ENCODE measurements around the gene CCDC14.

Gene CCDC14

GRCh38 chr3:123876858-123877257 is 84.2 kb downstream of the CCDC14 start:
- Histone ChIP-seq H4K20me1 (ENCODE audit: control insufficient read depth, insufficient read depth, low read depth, low read length) (no peaks in the 10 kb centered on the region), H3K27ac (ENCODE audit: low read depth, low read length) (no peak overlapping the region), H3K79me2 (ENCODE audit: control insufficient read depth, low read length) (no peaks in the 10 kb centered on the region), H3K4me2 (ENCODE audit: low read length) (no peak overlapping the region), H3F3A (ENCODE audit: control insufficient read depth, insufficient read depth) (no peaks in the 10 kb centered on the region), H3K4me3 (ENCODE audit: low read length) (no peak overlapping the region), H3K4me1 (ENCODE audit: control insufficient read depth, low read length) (no peaks in the 10 kb centered on the region), H3K9me2 (replicated peaks; ENCODE audit: control insufficient read depth, low read length) (no peaks in the 10 kb centered on the region; the same call in 1 of the 2 replicates), H3K36me3 (ENCODE audit: control insufficient read depth, low read length) (no peaks in the 10 kb centered on the region), H3K9me3 (ENCODE audit: control insufficient read depth, insufficient read depth, low read length) (no peaks in the 10 kb centered on the region), H3K27me3 (ENCODE audit: control insufficient read depth, low read length) (peaks cover 7% of the 10 kb centered on the region)
- TF ChIP-seq, protein P1, sequence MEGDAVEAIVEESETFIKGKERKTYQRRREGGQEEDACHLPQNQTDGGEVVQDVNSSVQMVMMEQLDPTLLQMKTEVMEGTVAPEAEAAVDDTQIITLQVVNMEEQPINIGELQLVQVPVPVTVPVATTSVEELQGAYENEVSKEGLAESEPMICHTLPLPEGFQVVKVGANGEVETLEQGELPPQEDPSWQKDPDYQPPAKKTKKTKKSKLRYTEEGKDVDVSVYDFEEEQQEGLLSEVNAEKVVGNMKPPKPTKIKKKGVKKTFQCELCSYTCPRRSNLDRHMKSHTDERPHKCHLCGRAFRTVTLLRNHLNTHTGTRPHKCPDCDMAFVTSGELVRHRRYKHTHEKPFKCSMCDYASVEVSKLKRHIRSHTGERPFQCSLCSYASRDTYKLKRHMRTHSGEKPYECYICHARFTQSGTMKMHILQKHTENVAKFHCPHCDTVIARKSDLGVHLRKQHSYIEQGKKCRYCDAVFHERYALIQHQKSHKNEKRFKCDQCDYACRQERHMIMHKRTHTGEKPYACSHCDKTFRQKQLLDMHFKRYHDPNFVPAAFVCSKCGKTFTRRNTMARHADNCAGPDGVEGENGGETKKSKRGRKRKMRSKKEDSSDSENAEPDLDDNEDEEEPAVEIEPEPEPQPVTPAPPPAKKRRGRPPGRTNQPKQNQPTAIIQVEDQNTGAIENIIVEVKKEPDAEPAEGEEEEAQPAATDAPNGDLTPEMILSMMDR (IDR thresholded peaks at IDR 0.05; ENCODE audit: low read depth, low read length, poor library complexity, severe bottlenecking): peak; percentile 41
- TF ChIP-seq EZH2phosphoT487 (IDR thresholded peaks at IDR 0.05; ENCODE audit: borderline replicate concordance, low read length): no peak

DNA sequence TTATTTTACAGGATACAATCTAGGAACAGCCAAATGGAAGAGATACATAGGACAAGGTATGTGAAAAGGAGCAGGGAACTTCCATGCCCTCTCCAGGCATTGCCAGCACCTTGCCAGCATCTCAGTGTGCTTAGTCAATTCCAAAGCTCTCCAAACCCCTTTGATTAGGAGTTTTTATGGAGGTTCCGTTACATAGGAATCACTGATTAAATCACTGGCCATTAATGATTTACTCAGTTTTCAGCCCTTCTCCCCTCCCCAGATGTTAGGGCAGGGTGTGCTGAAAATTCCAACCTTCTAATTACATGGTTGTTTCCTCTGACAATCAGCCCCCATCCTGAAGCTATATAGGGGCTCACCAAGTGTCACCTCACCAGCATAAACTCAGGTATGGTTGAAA is 88.4 kb downstream of the CCDC14 start:
- Histone ChIP-seq H3K27ac (ENCODE audit: low read depth, low read length) (no peak overlapping the region), H3K4me1 (ENCODE audit: control insufficient read depth, low read length) (no peaks in the 10 kb centered on the region), H3K4me3 (ENCODE audit: low read length) (no peak overlapping the region), H3K79me2 (ENCODE audit: control insufficient read depth, low read length) (no peaks in the 10 kb centered on the region), H3K27me3 (ENCODE audit: control insufficient read depth, low read length) (peaks cover 7% of the 10 kb centered on the region), H3K36me3 (ENCODE audit: control insufficient read depth, low read length) (no peaks in the 10 kb centered on the region), H3K9me2 (replicated peaks; ENCODE audit: control insufficient read depth, low read length) (no peaks in the 10 kb centered on the region; the same call in 1 of the 2 replicates), H3F3A (ENCODE audit: control insufficient read depth, insufficient read depth) (no peaks in the 10 kb centered on the region), H3K9me3 (ENCODE audit: control insufficient read depth, insufficient read depth, low read length) (no peaks in the 10 kb centered on the region), H3K4me2 (ENCODE audit: low read length) (no peak overlapping the region), H4K20me1 (ENCODE audit: control insufficient read depth, insufficient read depth, low read depth, low read length) (no peaks in the 10 kb centered on the region)
- no peak for TF ChIP-seq EZH2phosphoT487 (IDR thresholded peaks at IDR 0.05; ENCODE audit: borderline replicate concordance, low read length)
- TF ChIP-seq, protein P1 (IDR thresholded peaks at IDR 0.05; ENCODE audit: low read depth, low read length, poor library complexity, severe bottlenecking): no peak

DNA sequence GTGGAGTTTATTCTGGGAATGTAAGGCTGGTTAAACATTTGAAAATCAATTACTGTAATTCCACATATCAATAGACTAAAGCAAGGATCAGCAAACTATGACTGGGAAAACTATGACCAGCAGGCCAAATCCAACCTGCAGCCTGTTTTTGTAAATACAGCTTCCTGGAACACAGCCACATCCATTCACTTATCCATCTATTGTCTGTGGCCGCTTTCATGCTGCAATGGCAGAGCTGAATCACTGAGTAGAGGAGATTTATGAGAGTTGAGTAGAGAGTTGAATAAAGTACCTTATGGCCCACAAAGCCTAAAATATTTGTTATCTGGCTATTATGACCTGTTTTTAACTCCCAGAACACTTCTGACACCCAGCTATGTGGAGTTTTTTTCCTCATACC is 89.1 kb downstream of the CCDC14 start:
- H3K4me1 ChIP-seq (ENCODE audit: control insufficient read depth, low read length): no peaks in the 10 kb centered on the region
- H3K36me3 ChIP-seq (ENCODE audit: control insufficient read depth, low read length): no peaks in the 10 kb centered on the region
- TF ChIP-seq, protein P1 (IDR thresholded peaks at IDR 0.05; ENCODE audit: low read depth, low read length, poor library complexity, severe bottlenecking): no peak
- no peaks in the 10 kb centered on the region for H3K79me2 ChIP-seq (ENCODE audit: control insufficient read depth, low read length)
- H3K27me3 ChIP-seq (ENCODE audit: control insufficient read depth, low read length): peaks cover 7% of the 10 kb centered on the region
- no peak overlapping the region for H3K4me2 ChIP-seq (ENCODE audit: low read length)
- no peaks in the 10 kb centered on the region; the same call in 1 of the 2 replicates for H3K9me2 ChIP-seq (replicated peaks; ENCODE audit: control insufficient read depth, low read length)
- no peaks in the 10 kb centered on the region for H3F3A ChIP-seq (ENCODE audit: control insufficient read depth, insufficient read depth)
- no peak overlapping the region for H3K27ac ChIP-seq (ENCODE audit: low read depth, low read length)
- H3K4me3 ChIP-seq (ENCODE audit: low read length): no peak overlapping the region
- no peaks in the 10 kb centered on the region for H3K9me3 ChIP-seq (ENCODE audit: control insufficient read depth, insufficient read depth, low read length)
- H4K20me1 ChIP-seq (ENCODE audit: control insufficient read depth, insufficient read depth, low read depth, low read length): no peaks in the 10 kb centered on the region

GRCh38 chr3:123870033-123870432 is 91.0 kb downstream of the CCDC14 start:
- Histone ChIP-seq H4K20me1 (ENCODE audit: control insufficient read depth, insufficient read depth, low read depth, low read length) (no peaks in the 10 kb centered on the region), H3K27ac (ENCODE audit: low read depth, low read length) (no peak overlapping the region), H3K9me3 (ENCODE audit: control insufficient read depth, insufficient read depth, low read length) (no peaks in the 10 kb centered on the region), H3K9me2 (replicated peaks; ENCODE audit: control insufficient read depth, low read length) (no peaks in the 10 kb centered on the region; the same call in 1 of the 2 replicates), H3K4me2 (ENCODE audit: low read length) (no peak overlapping the region), H3F3A (ENCODE audit: control insufficient read depth, insufficient read depth) (no peaks in the 10 kb centered on the region), H3K27me3 (ENCODE audit: control insufficient read depth, low read length) (peaks cover 4% of the 10 kb centered on the region), H3K4me1 (ENCODE audit: control insufficient read depth, low read length) (no peaks in the 10 kb centered on the region), H3K36me3 (ENCODE audit: control insufficient read depth, low read length) (no peaks in the 10 kb centered on the region), H3K79me2 (ENCODE audit: control insufficient read depth, low read length) (no peaks in the 10 kb centered on the region), H3K4me3 (ENCODE audit: low read length) (no peak overlapping the region)
- no peak for TF ChIP-seq EZH2phosphoT487 (IDR thresholded peaks at IDR 0.05; ENCODE audit: borderline replicate concordance, low read length)

All from DOHH2 (cell line).